ENCODE data around the gene RPL15.
"Not testable (repeated sequence)": the region's sequence is repeated elsewhere in the genome, so short reads cannot be mapped to it uniquely, and the experiment has no call there.

The RPL15 gene

DNA sequence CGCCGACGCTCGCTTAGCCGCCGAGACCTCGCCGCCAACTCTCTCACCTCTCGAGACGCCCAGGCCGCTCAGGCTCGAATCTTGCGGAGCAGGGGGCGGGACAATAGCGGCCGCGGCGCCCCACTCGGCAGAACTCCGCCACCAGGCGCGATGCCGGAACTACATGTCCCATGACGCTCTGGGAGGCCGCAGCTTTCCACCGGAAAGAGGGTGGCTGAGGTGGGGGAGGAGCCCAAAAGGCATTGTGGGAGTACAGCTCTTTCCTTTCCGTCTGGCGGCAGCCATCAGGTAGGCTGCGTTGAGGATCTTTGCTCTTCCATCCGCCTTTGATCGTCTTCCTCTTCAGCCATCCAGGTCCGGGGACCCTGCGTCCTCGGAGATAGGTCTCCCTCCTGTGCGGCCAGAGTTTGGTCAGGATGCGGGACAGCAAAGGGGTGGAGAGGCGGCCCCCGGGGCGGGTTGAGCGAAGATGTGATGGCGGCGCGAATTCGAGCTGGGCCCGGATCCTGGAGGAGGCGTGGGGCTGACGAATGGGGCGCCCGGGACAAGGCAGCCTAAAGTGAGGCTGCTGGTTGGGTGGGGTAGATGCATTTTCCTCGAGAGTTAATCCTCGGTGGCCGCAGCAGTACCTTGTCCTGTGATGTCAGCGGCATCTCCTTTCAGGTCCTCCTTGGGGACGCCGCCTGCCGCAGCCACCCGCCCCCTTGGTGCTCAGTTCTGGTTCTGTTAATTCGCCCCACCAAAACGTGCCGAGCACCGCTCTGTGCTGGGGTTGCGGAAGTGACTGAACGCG lies at the start of gene RPL15, which contains the start of gene NKIRAS1:
RPL15 (plus strand) TSS at position 247 of the 793 bp plus-strand sequence. CDS start 728 bp downstream, outside the sequence.
NKIRAS1 (minus strand) TSS at position 105 of the 793 bp plus-strand sequence. CDS start 6,086 bp downstream, outside the sequence.
- DNase-seq = peak; percentile 98

DNA sequence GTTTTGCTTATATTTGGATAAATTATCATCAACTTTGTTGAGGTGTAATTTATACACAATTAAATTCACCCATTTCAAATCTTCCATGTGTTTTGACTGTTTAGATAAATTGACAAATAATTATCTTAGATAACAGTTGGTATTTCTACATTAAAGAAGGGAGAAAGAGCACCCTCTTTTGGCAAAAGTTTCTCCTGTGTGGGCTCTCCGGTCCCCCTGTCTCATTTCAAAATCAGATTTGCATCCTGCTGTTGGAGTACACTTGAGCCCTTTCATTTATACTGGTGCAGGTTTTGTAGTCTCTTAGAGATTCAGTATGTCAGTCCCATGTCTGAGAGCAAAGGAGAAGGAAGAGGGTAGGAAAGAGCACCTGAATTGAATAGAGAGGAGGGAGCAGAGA lies 49.5 kb upstream of the RPL15 start:
- DNase-seq = no peak

DNA sequence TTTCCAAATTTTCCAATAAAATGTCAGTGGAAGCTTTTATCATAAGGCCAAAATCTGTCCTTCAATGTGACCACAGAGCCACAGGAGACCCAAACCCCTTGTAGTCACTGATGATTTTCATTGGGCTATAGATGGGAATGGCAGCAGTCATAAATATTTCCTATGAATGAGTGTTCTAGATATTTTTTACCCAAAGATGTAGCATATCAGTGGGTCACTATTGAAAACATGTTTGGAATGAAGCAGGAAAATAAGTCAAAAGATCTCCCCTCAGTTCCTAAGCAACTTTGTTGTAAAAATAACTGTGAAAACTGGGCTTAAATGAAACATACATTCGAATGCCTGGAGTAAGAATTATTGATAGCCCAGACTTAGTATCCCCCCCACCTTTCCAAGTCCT lies 49.1 kb upstream of the RPL15 start:
- no peak for DNase-seq

GRCh38 chr3:23869977-23870662 lies 46.8 kb upstream of the RPL15 start:
- no peak for DNase-seq

DNA sequence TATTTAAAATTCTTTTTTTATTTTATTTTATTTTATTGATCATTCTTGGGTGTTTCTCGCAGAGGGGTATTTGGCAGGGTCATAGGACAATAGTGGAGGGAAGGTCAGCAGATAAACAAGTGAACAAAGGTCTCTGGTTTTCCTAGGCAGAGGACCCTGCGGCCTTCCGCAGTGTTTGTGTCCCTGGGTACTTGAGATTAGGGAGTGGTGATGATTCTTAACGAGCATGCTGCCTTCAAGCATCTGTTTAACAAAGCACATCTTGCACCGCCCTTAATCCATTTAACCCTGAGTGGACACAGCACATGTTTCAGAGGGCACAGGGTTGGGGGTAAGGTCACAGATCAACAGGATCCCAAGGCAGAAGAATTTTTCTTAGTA lies 46.3 kb upstream of the RPL15 start:
- not testable (repeated sequence) for DNase-seq

DNA sequence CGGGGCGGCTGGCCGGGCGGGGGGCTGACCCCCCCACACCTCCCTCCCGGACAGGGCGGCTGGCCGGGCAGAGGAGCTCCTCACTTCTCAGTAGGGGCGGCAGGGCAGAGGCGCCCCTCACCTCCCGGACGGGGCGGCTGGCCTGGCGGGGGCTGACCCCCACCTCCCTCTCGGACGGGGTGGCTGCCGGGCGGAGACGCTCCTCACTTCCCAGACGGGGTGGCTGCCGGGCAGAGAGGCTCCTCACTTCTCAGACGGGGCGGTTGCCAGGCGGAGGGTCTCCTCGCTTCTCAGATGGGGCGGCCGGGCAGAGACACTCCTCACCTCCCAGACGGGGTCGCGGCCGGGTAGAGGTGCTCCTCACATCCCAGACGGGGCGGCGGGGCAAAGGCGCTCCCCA lies 45.6 kb upstream of the RPL15 start:
- not testable (repeated sequence) for DNase-seq

- DNase-seq = no peak
Observed at GRCh38 chr3:23872330-23872729, 44.6 kb upstream of the RPL15 start.

DNA sequence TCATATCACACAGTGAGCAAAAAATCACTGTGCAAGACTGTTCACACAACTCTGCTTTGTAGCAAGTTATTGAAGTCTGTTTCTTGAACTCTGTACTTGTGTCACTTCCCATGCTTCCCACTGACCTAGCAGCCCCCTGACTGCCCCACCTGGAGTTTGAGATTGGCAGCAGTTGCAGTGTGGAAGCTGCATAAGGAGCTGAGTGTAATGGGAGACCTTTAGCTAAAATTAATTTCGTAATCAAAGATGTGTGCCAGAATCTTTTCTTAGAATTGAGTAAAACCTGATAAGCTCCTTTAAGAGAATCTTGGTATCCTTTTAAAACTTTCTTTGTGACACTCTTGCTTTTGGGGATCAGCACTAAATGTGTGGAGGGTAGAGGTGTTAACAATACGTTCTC lies 43.0 kb upstream of the RPL15 start:
- no peak for DNase-seq

DNA sequence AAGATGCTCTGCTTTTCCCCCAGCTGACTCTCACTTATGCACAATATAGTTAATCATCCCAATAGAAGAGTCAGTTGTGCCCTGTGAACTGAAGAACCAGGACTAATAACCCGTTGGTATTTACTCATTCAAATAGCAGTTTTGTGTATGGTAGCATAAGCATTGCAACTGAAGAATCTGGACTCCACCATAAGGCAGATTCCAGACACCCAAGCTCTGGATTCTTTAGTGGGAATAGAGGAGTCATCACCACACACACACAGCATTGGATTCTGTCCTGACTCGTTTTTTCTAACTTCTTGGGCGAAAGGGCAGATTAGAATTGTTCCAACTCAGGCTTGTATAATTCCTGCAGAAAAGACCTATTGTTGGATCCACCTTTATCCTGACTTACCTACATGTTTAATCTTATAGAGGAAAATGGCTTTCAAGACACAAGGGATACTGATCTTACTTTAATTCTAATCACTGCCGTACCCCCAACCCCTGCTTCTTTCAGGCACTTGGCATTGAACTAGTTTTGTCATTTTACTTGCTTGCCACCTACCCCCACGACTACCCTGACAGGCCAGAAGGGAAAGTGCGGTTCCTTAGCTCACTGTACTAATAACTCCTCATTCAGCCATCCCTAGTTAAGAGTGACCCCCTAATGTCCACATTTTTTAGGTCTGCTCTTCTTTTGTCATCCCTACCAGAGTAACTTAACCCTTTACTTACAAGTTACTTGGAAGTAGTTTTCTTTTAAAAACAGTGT lies 42.4 kb upstream of the RPL15 start:
- no peak for DNase-seq

DNA sequence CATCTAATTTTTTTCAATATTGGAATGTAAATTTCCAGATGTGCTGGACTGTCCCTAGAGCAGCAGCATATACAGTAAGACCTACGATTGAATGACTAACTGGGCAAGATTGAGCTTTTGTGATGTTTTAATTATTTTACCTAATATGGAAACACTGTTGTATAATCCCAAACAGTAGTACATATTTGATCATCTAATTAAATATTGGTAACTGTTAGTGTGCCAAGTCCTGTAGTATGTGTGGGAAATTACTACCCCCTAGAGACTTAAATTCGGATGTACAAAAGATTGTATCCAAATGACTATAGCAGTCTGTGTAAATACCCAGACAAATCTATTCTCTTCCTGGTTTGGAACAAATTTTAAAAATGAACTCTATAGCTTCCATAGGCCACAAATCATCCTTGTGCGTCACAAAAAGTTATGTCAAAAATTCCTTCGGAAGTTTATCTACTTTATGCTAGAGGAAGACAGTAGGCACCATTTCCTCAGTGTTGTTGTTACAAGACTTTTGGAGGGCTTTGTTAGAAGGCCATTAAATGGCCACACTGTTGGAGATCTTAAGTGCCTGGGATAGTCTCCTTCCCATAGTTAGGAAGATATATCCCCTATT lies 41.7 kb upstream of the RPL15 start:
- DNase-seq = no peak

DNA sequence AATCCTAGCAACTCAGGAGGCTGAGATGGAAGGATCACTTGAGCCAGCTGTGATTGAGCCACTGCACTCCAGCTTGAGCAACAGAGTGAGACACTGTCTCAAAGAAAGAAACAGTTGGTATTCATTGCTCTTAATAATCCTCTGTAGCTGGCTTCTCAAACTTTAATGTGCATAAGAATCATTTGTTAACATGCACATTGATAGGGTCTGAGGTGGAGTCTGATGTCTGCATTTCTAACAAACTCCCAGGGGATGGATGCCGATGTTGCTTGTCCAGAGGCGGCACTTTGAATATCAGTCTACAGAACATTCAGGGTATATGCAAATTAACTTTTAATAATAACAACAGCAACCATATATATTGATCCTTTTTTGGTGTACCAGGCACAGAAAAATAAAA lies 40.0 kb upstream of the RPL15 start:
- no peak for DNase-seq

DNA sequence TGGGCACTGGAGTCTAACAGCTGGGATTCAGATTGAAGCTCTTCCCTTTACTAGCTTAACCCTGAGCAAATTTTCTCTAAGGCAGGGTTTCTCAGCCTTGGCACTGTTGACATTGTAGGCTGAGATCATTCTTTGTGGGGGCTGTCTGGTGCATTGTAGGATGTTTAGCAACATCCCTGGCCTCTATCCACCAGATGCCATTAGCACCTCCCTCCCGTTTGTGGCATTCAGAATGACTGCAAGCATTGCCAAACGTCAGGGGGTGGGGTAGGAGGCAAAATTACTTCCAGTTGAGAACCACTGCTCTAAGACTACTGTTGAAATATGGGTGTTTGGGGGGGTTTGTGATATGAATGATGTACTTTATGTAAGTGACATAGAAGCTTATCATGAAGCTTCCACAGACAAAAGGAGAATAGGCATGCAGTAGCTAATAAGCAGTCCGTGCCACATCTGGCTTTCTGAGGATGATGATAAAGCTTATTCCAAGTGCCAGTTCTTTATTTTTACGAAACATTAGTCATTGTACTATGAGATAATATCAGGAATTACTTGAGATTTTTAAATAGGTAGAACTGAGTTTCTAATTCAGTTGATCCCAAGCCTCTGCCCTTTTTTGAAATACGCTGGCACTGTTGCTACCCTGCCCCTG lies 39.5 kb upstream of the RPL15 start:
- DNase-seq = no peak

DNA sequence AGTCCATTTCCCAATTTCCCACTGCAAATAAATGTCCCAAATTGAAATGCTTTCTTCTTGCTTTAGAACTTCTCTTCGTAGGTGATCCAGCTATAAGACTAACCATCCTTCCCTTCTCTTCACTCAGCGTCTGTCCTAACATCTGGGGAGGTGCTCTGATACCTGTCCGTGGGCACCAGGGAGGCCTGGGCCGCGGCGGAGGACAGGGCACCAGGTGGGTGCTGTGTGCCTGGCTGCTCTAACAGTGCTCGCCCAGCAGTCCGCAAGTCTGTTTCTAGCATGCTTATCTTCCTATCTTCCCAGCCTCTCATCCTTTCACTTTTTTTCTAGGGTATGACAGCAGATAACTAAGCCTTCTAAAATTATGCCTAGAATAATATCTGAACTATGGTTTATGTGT lies 37.4 kb upstream of the RPL15 start:
- no peak for DNase-seq

DNA sequence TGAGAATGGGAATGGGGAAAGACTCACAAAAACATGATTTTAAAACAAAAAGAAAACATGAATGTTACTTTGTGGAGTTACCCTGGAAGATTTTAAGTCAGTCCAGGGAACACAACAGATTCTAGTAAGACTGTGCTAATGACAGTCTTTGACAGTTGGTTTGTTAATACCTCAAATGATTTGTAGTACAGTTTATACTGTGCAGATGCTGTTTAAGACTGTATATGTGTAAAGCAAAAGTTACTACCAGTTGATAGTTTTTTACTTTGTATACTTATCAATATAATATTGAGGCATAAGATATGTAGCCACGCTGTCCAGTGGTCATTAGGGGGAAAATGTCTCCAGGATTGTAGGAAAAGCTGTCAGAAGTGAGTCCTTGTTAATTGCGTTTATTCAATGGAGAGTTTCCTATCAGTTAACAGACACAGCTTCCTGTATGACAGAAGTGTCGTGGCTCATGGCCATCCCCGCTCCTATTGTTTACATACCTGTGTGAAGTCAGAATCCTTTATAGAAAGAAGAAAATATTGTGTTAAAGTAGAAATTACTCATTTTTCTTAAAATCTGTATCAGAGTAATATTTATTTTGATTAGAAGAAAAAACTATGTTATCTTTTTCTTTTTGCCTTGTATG lies 36.1 kb upstream of the RPL15 start:
- DNase-seq = peak; percentile 4

GRCh38 chr3:23881993-23882392 lies 34.9 kb upstream of the RPL15 start:
- DNase-seq = not testable (repeated sequence)

DNA sequence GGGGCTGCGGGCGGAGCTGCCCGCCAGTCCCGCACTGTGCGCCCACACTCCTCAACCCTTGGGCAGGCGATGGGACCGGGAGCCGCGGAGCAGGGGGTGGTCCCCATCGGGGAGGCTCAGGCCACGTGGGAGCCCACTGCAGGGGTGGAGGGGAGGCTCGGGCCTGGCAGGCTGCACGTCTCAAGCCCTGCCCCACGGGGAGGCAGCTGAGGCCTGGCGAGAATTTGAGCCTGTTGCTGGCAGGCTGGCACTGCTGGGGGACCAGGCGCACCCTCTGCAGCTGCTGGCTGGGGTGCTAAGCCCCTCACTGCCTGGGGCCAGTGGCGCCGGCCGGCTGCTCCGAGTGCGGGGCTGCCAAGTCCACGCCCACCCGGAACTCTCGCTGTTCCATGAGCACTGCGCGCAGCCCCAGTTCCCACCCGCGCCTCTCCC lies 34.4 kb upstream of the RPL15 start:
- DNase-seq = no peak

GRCh38 chr3:23884481-23884880 lies 32.5 kb upstream of the RPL15 start:
- DNase-seq = no peak

DNA sequence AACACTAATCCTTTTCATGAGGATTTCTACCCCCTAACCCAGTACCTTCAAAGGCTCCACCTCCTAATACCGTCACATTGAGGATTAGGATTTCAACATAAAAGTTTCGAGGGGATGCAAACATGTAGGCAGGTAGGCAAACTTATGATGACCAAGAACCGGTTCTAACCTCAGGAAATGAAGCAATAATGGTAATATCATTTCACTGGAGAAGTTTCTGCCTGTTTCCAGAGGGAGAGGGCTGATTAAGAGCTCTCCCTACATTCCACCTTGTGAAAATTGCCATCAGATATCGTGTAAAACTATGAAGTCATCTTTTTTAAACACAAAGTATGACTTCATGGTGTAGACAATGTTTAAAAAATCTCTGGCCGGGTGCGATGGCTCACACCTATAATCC lies 31.7 kb upstream of the RPL15 start:
- DNase-seq = no peak

GRCh38 chr3:23886311-23886710 lies 30.6 kb upstream of the RPL15 start:
- DNase-seq = no peak

DNA sequence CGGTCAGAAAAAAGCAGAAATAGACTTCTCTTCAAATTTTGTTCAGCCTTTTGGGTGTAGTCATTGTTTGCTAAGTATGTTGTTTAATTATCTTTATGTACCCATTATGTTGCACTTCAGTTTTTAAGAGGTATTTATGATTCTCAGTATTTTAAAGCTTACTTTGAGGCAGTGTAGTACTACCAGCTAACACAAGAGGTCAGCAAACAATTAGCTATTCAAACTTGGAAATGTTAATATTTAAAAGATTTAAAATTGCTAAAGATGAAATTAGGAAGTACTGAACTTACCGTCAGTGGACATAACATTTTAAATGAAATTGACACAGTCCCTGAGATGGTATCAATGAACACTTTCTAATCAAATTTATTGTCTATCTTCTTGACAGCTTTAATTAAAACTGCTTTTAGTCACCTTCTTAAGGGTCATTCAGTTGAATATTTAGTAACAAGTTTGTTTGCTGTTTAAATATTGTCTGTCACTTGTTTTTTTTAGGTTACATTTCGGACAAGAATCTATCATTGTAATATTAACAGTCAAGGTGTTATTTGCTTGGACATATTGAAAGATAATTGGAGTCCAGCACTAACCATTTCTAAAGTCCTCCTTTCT lies 28.2 kb upstream of the RPL15 start:
- no peak for DNase-seq

GRCh38 chr3:23889386-23889785 lies 27.5 kb upstream of the RPL15 start:
- no peak for DNase-seq

GRCh38 chr3:23889950-23890349 lies 27.0 kb upstream of the RPL15 start:
- no peak for DNase-seq

Measured in CD4-positive, alpha-beta T cell treated with Interleukin-6 for 4 hours (primary cell).